ENCODE results near the gene OR2S2.

Gene OR2S2

GRCh38 chr9:35940458-35941407 is 17.2 kb downstream of the OR2S2 start:
- TF ChIP-seq FOXP2 (optimal IDR thresholded peaks at IDR 0.05; ENCODE audit: borderline replicate concordance, extremely low read depth, extremely low read length, insufficient read depth) (no peak), POLR2AphosphoS5 (IDR thresholded peaks at IDR 0.05; ENCODE audit: low read depth, low read length) (no peak), TAF1 (IDR thresholded peaks at IDR 0.05; ENCODE audit: borderline replicate concordance, insufficient read depth, low read length) (no peak), REST (IDR thresholded peaks at IDR 0.05; ENCODE audit: insufficient read depth in 1 of 2, low read depth in 2 of 2, low read length in 2 of 2) (no peak), SIN3A (IDR thresholded peaks at IDR 0.05; ENCODE audit: borderline replicate concordance, insufficient read depth, low read length) (no peak)

GRCh38 chr9:35939679-35940250 is 18.2 kb downstream of the OR2S2 start:
- TF ChIP-seq REST (IDR thresholded peaks at IDR 0.05; ENCODE audit: insufficient read depth in 1 of 2, low read depth in 2 of 2, low read length in 2 of 2) (no peak), TAF1 (IDR thresholded peaks at IDR 0.05; ENCODE audit: borderline replicate concordance, insufficient read depth, low read length) (no peak), FOXP2 (optimal IDR thresholded peaks at IDR 0.05; ENCODE audit: borderline replicate concordance, extremely low read depth, extremely low read length, insufficient read depth) (no peak), POLR2AphosphoS5 (IDR thresholded peaks at IDR 0.05; ENCODE audit: low read depth, low read length) (no peak), SIN3A (IDR thresholded peaks at IDR 0.05; ENCODE audit: borderline replicate concordance, insufficient read depth, low read length) (no peak)

- TF ChIP-seq SIN3A (IDR thresholded peaks at IDR 0.05; ENCODE audit: borderline replicate concordance, insufficient read depth, low read length) (no peak), POLR2AphosphoS5 (IDR thresholded peaks at IDR 0.05; ENCODE audit: low read depth, low read length) (no peak), REST (IDR thresholded peaks at IDR 0.05; ENCODE audit: insufficient read depth in 1 of 2, low read depth in 2 of 2, low read length in 2 of 2) (no peak), FOXP2 (optimal IDR thresholded peaks at IDR 0.05; ENCODE audit: borderline replicate concordance, extremely low read depth, extremely low read length, insufficient read depth) (no peak), TAF1 (IDR thresholded peaks at IDR 0.05; ENCODE audit: borderline replicate concordance, insufficient read depth, low read length) (no peak)
Observed at GRCh38 chr9:35938474-35939356, 19.2 kb downstream of the OR2S2 start.

- TF ChIP-seq POLR2AphosphoS5 (IDR thresholded peaks at IDR 0.05; ENCODE audit: low read depth, low read length) (no peak), TAF1 (IDR thresholded peaks at IDR 0.05; ENCODE audit: borderline replicate concordance, insufficient read depth, low read length) (no peak), REST (IDR thresholded peaks at IDR 0.05; ENCODE audit: insufficient read depth in 1 of 2, low read depth in 2 of 2, low read length in 2 of 2) (no peak), FOXP2 (optimal IDR thresholded peaks at IDR 0.05; ENCODE audit: borderline replicate concordance, extremely low read depth, extremely low read length, insufficient read depth) (no peak), SIN3A (IDR thresholded peaks at IDR 0.05; ENCODE audit: borderline replicate concordance, insufficient read depth, low read length) (no peak)
Observed at GRCh38 chr9:35937227-35937626, 20.7 kb downstream of the OR2S2 start.
